ENCODE data around the gene RFESD. TPM values are rescaled to one million over a fixed set of nuclear protein-coding genes. Genes with fewer than 3 reads are reported as not detected.

RFESD gene
- total and polyA plus RNA-seq, 2 of the 13 experiments (the other 11 are each of a cell fraction or from before 2014, with no cell fraction given) = 1.1 to 2.2 TPM

DNA sequence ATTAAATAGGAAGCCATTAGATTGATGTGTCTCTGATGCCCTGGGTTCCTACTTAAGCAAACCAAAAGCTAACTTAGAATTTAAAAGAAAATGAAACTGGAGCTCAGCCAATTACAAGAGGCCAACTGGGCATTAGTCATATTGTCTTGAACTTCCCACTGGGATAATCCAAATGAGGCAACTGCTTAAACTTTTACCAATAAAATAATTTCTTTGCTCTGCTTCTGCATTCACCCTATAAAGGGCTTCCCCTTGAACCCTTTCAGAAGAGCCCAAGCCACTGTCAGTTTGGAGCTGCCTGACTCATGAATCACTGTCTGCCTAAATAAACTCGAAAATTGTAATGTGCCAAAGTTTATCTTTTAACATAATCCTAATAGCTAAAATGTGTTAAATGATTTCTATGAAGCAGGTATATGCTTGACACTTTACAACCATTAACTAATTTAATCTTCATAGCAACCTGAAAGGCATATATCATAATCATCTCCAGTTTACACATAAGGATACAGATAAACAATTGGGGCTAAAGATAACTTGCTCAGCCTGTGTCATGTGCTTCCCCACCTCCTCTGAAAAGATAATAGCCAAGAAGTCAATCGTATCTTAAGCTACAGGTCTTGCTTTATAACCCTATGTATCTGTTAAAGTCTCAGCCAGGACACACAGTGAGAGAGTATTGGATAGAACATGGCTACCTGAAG lies 15.2 kb upstream of the RFESD start:
- Histone ChIP-seq H2AFZ (ENCODE audit: low read length) (no peak overlapping the region), H4K20me1 (ENCODE audit: insufficient read depth, low read length) (no peaks in the 10 kb centered on the region), H3K9me3 (ENCODE audit: low read length) (no peaks in the 10 kb centered on the region), H3K4me1 (ENCODE audit: insufficient read depth, low read length) (no peaks in the 10 kb centered on the region), H3K27me3 (ENCODE audit: control insufficient read depth in 1 of 2, insufficient read depth in 2 of 2, low read length in 2 of 2) (peaks cover 0 to 9% of the 10 kb centered on the region in 2 experiments; a peak in 1 of 5 replicates), H3K4me3 (replicated peaks in 1 of 3; ENCODE audit: insufficient read depth in 1 of 3, low read depth in 2 of 3, low read length in 3 of 3) (no peak overlapping the region), H3K9ac (ENCODE audit: insufficient read depth, low read depth, low read length) (no peak overlapping the region), H3K4me2 (ENCODE audit: low read depth, low read length) (no peak overlapping the region), H3K27ac (ENCODE audit: extremely low read length, insufficient read depth, low read length) (no peak overlapping the region), H3K79me2 (ENCODE audit: insufficient read depth, low read length) (no peaks in the 10 kb centered on the region), H3K36me3 (replicated peaks in 1 of 2; ENCODE audit: control insufficient read depth in 1 of 2, insufficient read depth in 2 of 2, low read length in 2 of 2) (no peaks in the 10 kb centered on the region)
- no TSS peak for BruUV-seq (replicated peaks)
- in situ Hi-C loops (cut with HindIII; ENCODE audit: extremely low pct_ligation_motif_present, low pct_unique_long_range_greater_than_20kb) (loop anchor here (25.0 kb wide), 1 partner anchor 706 kb away; no protein-coding TSS in a partner anchor), intact Hi-C loops (cut with micrococcal nuclease; ENCODE audit: unreplicated experiment) (no loop called here)
- POLR2A ChIA-PET = interaction anchor here (1.4 kb wide), 1 partner anchor 15 kb away, joined by 3 read pairs; the partner anchor contains the start of gene RFESD
- no peak for ATAC-seq
- no peak for DNase-seq (ENCODE audit: low spot score)
- FAIRE-seq = no peak
- TF ChIP-seq ZNF343 (CRISPR knock-in tag; IDR thresholded peaks at IDR 0.05) (no peak), HIVEP1 (CRISPR knock-in tag; IDR thresholded peaks at IDR 0.05) (no peak), ZFP36L1 (CRISPR knock-in tag; IDR thresholded peaks at IDR 0.05) (no peak), ZNF121 (CRISPR knock-in tag; IDR thresholded peaks at IDR 0.05) (no peak), ZNF446 (CRISPR knock-in tag; IDR thresholded peaks at IDR 0.05) (no peak), ZNF550 (CRISPR knock-in tag; IDR thresholded peaks at IDR 0.05; ENCODE audit: borderline replicate concordance) (no peak), ZNF251 (CRISPR knock-in tag; IDR thresholded peaks at IDR 0.05) (no peak)
- WGBS (ENCODE audit: low lambda C conversion rate) = 0% methylated on average over 2 of the region's 2 CpGs
- CTCF ChIA-PET (ENCODE audit: low intra/inter-chr PET ratio, low total read pairs) = no interaction called here

DNA sequence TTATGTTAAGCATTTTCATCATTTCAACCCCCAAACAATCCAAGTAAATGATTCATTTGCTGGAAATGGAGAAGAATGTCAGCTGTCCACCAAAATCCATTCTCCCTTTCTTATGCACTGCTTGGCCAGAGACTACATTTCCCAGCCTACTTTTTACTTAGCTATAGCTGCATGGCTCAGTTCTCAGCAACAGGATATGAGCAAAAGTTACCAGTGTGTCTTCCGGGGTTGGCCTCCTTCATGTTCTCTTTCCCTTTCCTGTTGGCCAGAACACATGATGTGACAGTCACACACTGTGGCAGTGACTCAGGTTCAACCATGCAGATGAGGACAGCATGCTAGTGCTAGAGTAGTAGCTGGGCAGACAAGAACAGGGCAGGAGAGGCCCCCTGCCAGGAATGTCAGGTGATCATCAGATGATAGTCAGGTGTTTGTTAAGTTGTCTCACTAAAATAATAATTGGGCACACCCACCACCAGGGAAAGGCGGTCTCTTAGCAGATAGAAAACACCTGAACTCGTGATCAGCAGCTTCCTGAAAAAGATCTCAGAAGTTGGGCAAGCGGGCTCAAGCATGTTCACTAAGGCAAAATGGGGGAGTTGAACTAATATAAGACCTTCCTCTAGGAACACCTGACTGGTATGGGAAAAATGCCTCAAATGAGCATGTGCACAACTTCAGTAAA lies 14.4 kb upstream of the RFESD start:
- peaks cover 0 to 14% of the 10 kb centered on the region in 2 experiments; a peak in 1 of 5 replicates for H3K27me3 ChIP-seq (ENCODE audit: control insufficient read depth in 1 of 2, insufficient read depth in 2 of 2, low read length in 2 of 2)
- no peaks in the 10 kb centered on the region for H3K36me3 ChIP-seq (replicated peaks in 1 of 2; ENCODE audit: control insufficient read depth in 1 of 2, insufficient read depth in 2 of 2, low read length in 2 of 2)
- no TSS peak for BruUV-seq (replicated peaks)
- ChIA-PET CTCF (ENCODE audit: low intra/inter-chr PET ratio, low total read pairs) (no interaction called here), POLR2A (interaction anchor here (1.4 kb wide), 1 partner anchor 15 kb away, joined by 3 read pairs; the partner anchor contains the start of gene RFESD)
- ATAC-seq = peak; percentile 65; the same call in 2 of the 3 replicates
- no peak for FAIRE-seq
- DNase-seq (ENCODE audit: low spot score) = peak; percentile 24
- H2AFZ ChIP-seq (ENCODE audit: low read length) = no peak overlapping the region
- H3K9me3 ChIP-seq (ENCODE audit: low read length) = no peaks in the 10 kb centered on the region
- H4K20me1 ChIP-seq (ENCODE audit: insufficient read depth, low read length) = no peaks in the 10 kb centered on the region
- 54% methylated on average over 4 of the region's 4 CpGs for WGBS (ENCODE audit: low lambda C conversion rate)
- H3K4me2 ChIP-seq (ENCODE audit: low read depth, low read length) = no peak overlapping the region
- H3K4me1 ChIP-seq (ENCODE audit: insufficient read depth, low read length) = no peaks in the 10 kb centered on the region
- H3K9ac ChIP-seq (ENCODE audit: insufficient read depth, low read depth, low read length) = no peak overlapping the region
- H3K4me3 ChIP-seq (replicated peaks in 1 of 3; ENCODE audit: insufficient read depth in 1 of 3, low read depth in 2 of 3, low read length in 3 of 3) = no peak overlapping the region
- in situ Hi-C loops (cut with HindIII; ENCODE audit: extremely low pct_ligation_motif_present, low pct_unique_long_range_greater_than_20kb) (loop anchor here (25.0 kb wide), 1 partner anchor 705 kb away; no protein-coding TSS in a partner anchor), intact Hi-C loops (cut with micrococcal nuclease; ENCODE audit: unreplicated experiment) (no loop called here)
- no peaks in the 10 kb centered on the region for H3K79me2 ChIP-seq (ENCODE audit: insufficient read depth, low read length)
- H3K27ac ChIP-seq (ENCODE audit: extremely low read length, insufficient read depth, low read length) = no peak overlapping the region
- TF ChIP-seq, protein P1, sequence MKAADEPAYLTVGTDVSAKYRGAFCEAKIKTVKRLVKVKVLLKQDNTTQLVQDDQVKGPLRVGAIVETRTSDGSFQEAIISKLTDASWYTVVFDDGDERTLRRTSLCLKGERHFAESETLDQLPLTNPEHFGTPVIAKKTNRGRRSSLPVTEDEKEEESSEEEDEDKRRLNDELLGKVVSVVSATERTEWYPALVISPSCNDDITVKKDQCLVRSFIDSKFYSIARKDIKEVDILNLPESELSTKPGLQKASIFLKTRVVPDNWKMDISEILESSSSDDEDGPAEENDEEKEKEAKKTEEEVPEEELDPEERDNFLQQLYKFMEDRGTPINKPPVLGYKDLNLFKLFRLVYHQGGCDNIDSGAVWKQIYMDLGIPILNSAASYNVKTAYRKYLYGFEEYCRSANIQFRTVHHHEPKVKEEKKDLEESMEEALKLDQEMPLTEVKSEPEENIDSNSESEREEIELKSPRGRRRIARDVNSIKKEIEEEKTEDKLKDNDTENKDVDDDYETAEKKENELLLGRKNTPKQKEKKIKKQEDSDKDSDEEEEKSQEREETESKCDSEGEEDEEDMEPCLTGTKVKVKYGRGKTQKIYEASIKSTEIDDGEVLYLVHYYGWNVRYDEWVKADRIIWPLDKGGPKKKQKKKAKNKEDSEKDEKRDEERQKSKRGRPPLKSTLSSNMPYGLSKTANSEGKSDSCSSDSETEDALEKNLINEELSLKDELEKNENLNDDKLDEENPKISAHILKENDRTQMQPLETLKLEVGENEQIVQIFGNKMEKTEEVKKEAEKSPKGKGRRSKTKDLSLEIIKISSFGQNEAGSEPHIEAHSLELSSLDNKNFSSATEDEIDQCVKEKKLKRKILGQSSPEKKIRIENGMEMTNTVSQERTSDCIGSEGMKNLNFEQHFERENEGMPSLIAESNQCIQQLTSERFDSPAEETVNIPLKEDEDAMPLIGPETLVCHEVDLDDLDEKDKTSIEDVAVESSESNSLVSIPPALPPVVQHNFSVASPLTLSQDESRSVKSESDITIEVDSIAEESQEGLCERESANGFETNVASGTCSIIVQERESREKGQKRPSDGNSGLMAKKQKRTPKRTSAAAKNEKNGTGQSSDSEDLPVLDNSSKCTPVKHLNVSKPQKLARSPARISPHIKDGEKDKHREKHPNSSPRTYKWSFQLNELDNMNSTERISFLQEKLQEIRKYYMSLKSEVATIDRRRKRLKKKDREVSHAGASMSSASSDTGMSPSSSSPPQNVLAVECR (CRISPR knock-in tag; IDR thresholded peaks at IDR 0.05; ENCODE audit: borderline replicate concordance) = no peak
- no peak for TF ChIP-seq ZNF615 (CRISPR knock-in tag; IDR thresholded peaks at IDR 0.05; ENCODE audit: borderline replicate concordance)
- no peak for TF ChIP-seq ZNF713 (CRISPR knock-in tag; IDR thresholded peaks at IDR 0.05)
- no peak for TF ChIP-seq SP4 (CRISPR knock-in tag; IDR thresholded peaks at IDR 0.05)
- TF ChIP-seq PPARG (CRISPR knock-in tag; conservative IDR thresholded peaks at IDR 0.05) = no peak
- no peak for TF ChIP-seq ZKSCAN1 (IDR thresholded peaks at IDR 0.05; ENCODE audit: low read length)
- TF ChIP-seq ZNF263 (CRISPR knock-in tag; IDR thresholded peaks at IDR 0.05) = no peak
